Measurements from ENCODE around the gene GP2.

Gene GP2

DNA sequence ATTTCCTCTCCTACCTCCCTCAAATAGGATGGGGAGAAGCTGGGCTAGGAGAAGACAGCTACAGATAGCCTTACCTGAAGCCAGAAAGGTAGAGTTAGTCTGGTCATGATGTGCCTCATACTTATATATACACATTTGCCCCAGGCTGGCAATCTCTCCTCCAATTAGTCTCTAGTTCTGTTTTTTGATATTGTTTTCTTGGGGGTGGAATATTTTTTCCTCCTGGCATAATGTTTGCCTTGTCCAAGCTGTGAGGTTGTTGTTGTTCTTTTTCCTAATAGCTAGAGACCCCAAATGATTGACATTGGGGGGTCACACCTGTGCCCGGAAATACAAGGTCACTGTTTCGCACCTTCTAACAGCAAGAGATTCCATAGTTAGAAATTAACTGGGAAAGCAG lies 25.3 kb upstream of the GP2 start, which contains the start of gene UMOD:
TSS of gene UMOD (minus strand) at position 101 of the 400 bp plus-strand sequence. CDS start 1,978 bp downstream, outside the sequence.
- no peak for DNase-seq
- H3K36me3 ChIP-seq (ENCODE audit: control insufficient read depth in 1 of 2, insufficient read depth in 2 of 2, low read depth in 1 of 2, low read length in 2 of 2) = no peaks in the 10 kb centered on the region
- no peak within 1 kb of the TSS for H2BK5ac ChIP-seq (ENCODE audit: low read depth, low read length, poor library complexity, severe bottlenecking)
- no peak within 1 kb of the TSS for H4K8ac ChIP-seq (ENCODE audit: low read length)
- H3K14ac ChIP-seq (ENCODE audit: low read length in 2 of 2) = no peak within 1 kb of the TSS
- H2AK5ac ChIP-seq (ENCODE audit: low read length, severe bottlenecking) = no peak within 1 kb of the TSS
- H2BK15ac ChIP-seq (ENCODE audit: low read depth, poor library complexity, severe bottlenecking) = no peak within 1 kb of the TSS
- H3K9me3 ChIP-seq (ENCODE audit: control insufficient read depth, low read length) = no peaks in the 10 kb centered on the region
- no peak within 1 kb of the TSS for H3K23ac ChIP-seq (ENCODE audit: low read length in 2 of 2)
- H2BK120ac ChIP-seq (ENCODE audit: low read depth, low read length) = no peak within 1 kb of the TSS
- H3K4me1 ChIP-seq (ENCODE audit: control insufficient read depth, insufficient read depth, low read depth, low read length) = no peaks in the 10 kb centered on the region
- H3K18ac ChIP-seq (ENCODE audit: low read depth in 1 of 2, low read length in 2 of 2) = no peak within 1 kb of the TSS
- H4K91ac ChIP-seq (ENCODE audit: low read length) = no peak within 1 kb of the TSS
- H2AFZ ChIP-seq (ENCODE audit: low read depth, low read length) = no peak within 1 kb of the TSS
- H3K4me3 ChIP-seq (ENCODE audit: insufficient read depth in 1 of 2, low read depth in 1 of 2, low read length in 2 of 2) = no peak within 1 kb of the TSS
- no peaks in the 10 kb centered on the region for H3K79me1 ChIP-seq (replicated peaks; ENCODE audit: low read length, poor library complexity, severe bottlenecking)
- no peak within 1 kb of the TSS for H3K9ac ChIP-seq (ENCODE audit: low read length)
- no peak within 1 kb of the TSS for H3K27ac ChIP-seq (ENCODE audit: low read length, poor library complexity, severe bottlenecking)
- H3K27me3 ChIP-seq (ENCODE audit: control insufficient read depth in 1 of 2, insufficient read depth in 1 of 2, low read length in 2 of 2) = peaks cover 0 to 18% of the 10 kb centered on the region in 2 experiments
- 91% methylated on average over 2 of the region's 2 CpGs for whole genome bisulfite sequencing
- no peak within 1 kb of the TSS for H3K4me2 ChIP-seq (ENCODE audit: low read length, poor library complexity, severe bottlenecking)
- H2BK12ac ChIP-seq (ENCODE audit: low read length in 2 of 2) = no peak within 1 kb of the TSS
- H3K4ac ChIP-seq (ENCODE audit: low read depth in 1 of 2, low read length in 2 of 2) = no peak within 1 kb of the TSS

GRCh38 chr16:20349615-20350014 lies 22.3 kb upstream of the GP2 start:
- no peak overlapping the region for H2BK15ac ChIP-seq (ENCODE audit: low read depth, poor library complexity, severe bottlenecking)
- H2BK5ac ChIP-seq (ENCODE audit: low read depth, low read length, poor library complexity, severe bottlenecking) = no peak overlapping the region
- H4K8ac ChIP-seq (ENCODE audit: low read length) = no peak overlapping the region
- no peak overlapping the region for H2BK12ac ChIP-seq (ENCODE audit: low read length in 2 of 2)
- no peak overlapping the region for H3K23ac ChIP-seq (ENCODE audit: low read length in 2 of 2)
- H3K36me3 ChIP-seq (ENCODE audit: control insufficient read depth in 1 of 2, insufficient read depth in 2 of 2, low read depth in 1 of 2, low read length in 2 of 2) = no peaks in the 10 kb centered on the region
- H3K27ac ChIP-seq (ENCODE audit: low read length, poor library complexity, severe bottlenecking) = no peak overlapping the region
- peaks cover 0 to 11% of the 10 kb centered on the region in 2 experiments for H3K27me3 ChIP-seq (ENCODE audit: control insufficient read depth in 1 of 2, insufficient read depth in 1 of 2, low read length in 2 of 2)
- H4K91ac ChIP-seq (ENCODE audit: low read length) = no peak overlapping the region
- H3K4ac ChIP-seq (ENCODE audit: low read depth in 1 of 2, low read length in 2 of 2) = no peak overlapping the region
- H3K14ac ChIP-seq (ENCODE audit: low read length in 2 of 2) = no peak overlapping the region
- no peak for DNase-seq
- H3K4me1 ChIP-seq (ENCODE audit: control insufficient read depth, insufficient read depth, low read depth, low read length) = no peaks in the 10 kb centered on the region
- H2BK120ac ChIP-seq (ENCODE audit: low read depth, low read length) = no peak overlapping the region
- H3K4me2 ChIP-seq (ENCODE audit: low read length, poor library complexity, severe bottlenecking) = no peak overlapping the region
- H3K9ac ChIP-seq (ENCODE audit: low read length) = no peak overlapping the region
- H2AK5ac ChIP-seq (ENCODE audit: low read length, severe bottlenecking) = no peak overlapping the region
- H3K9me3 ChIP-seq (ENCODE audit: control insufficient read depth, low read length) = no peaks in the 10 kb centered on the region
- H2AFZ ChIP-seq (ENCODE audit: low read depth, low read length) = no peak overlapping the region
- no peaks in the 10 kb centered on the region for H3K79me1 ChIP-seq (replicated peaks; ENCODE audit: low read length, poor library complexity, severe bottlenecking)
- H3K4me3 ChIP-seq (ENCODE audit: insufficient read depth in 1 of 2, low read depth in 1 of 2, low read length in 2 of 2) = no peak overlapping the region
- no peak overlapping the region for H3K18ac ChIP-seq (ENCODE audit: low read depth in 1 of 2, low read length in 2 of 2)
- WGBS = 74% methylated on average over 5 of the region's 6 CpGs

GRCh38 chr16:20348365-20349185 lies 21.3 kb upstream of the GP2 start:
- DNase-seq = no peak
- Histone ChIP-seq H2BK120ac (ENCODE audit: low read depth, low read length) (no peak overlapping the region), H3K23ac (ENCODE audit: low read length in 2 of 2) (no peak overlapping the region), H3K36me3 (ENCODE audit: control insufficient read depth in 1 of 2, insufficient read depth in 2 of 2, low read depth in 1 of 2, low read length in 2 of 2) (no peaks in the 10 kb centered on the region), H4K8ac (ENCODE audit: low read length) (peak overlapping the region; percentile 37), H3K4ac (ENCODE audit: low read depth in 1 of 2, low read length in 2 of 2) (no peak overlapping the region), H3K9me3 (ENCODE audit: control insufficient read depth, low read length) (no peaks in the 10 kb centered on the region), H2BK15ac (ENCODE audit: low read depth, poor library complexity, severe bottlenecking) (no peak overlapping the region), H3K79me1 (replicated peaks; ENCODE audit: low read length, poor library complexity, severe bottlenecking) (no peaks in the 10 kb centered on the region), H3K27me3 (ENCODE audit: control insufficient read depth in 1 of 2, insufficient read depth in 1 of 2, low read length in 2 of 2) (peaks cover 0 to 11% of the 10 kb centered on the region in 2 experiments), H3K9ac (ENCODE audit: low read length) (no peak overlapping the region), H2BK5ac (ENCODE audit: low read depth, low read length, poor library complexity, severe bottlenecking) (no peak overlapping the region), H2AFZ (ENCODE audit: low read depth, low read length) (no peak overlapping the region), H4K91ac (ENCODE audit: low read length) (peak overlapping the region; percentile 22), H3K4me1 (ENCODE audit: control insufficient read depth, insufficient read depth, low read depth, low read length) (no peaks in the 10 kb centered on the region), H3K4me2 (ENCODE audit: low read length, poor library complexity, severe bottlenecking) (no peak overlapping the region), H3K14ac (ENCODE audit: low read length in 2 of 2) (no peak overlapping the region), H3K4me3 (ENCODE audit: insufficient read depth in 1 of 2, low read depth in 1 of 2, low read length in 2 of 2) (peak overlapping the region in 1 of 2 experiments; percentile 19), H2AK5ac (ENCODE audit: low read length, severe bottlenecking) (no peak overlapping the region), H2BK12ac (ENCODE audit: low read length in 2 of 2) (no peak overlapping the region), H3K27ac (ENCODE audit: low read length, poor library complexity, severe bottlenecking) (no peak overlapping the region), H3K18ac (ENCODE audit: low read depth in 1 of 2, low read length in 2 of 2) (no peak overlapping the region)
- 82% methylated on average over 77 of the region's 77 CpGs for WGBS

DNA sequence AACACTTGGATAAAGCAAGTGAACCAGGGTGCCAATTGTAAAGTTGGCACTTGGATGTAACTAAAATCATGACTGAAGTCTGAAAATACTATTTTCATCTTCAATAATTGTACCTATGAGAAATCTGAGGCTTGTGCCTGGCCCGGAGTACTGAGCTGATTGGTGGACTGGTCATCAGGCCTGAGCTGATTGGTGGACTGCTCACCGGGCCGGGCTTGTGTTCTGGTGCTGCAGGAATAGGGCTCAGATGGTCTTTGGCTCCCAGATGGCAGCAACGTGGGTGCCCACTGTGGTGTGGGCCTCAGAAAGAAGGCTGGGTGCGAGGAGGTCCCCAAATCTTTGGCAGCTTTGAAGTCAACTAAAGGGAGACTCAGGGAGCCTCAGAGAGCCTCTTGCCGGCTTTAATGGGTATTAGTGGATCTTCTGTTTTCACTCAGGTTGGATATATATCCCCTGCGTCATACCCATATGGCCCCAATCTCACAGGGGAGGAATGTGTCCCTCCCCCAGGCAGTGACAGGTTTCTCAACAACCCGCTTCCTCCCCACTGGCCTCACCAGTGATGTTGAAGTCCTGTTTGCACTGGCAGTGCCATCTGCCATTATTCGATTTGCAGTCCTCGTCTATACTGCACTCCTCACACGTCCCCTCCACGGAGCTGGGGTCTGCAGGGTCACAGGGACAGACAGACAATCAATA lies 20.5 kb upstream of the GP2 start:
- Histone ChIP-seq H3K79me1 (replicated peaks; ENCODE audit: low read length, poor library complexity, severe bottlenecking) (no peaks in the 10 kb centered on the region), H3K4me2 (ENCODE audit: low read length, poor library complexity, severe bottlenecking) (no peak overlapping the region), H2BK15ac (ENCODE audit: low read depth, poor library complexity, severe bottlenecking) (no peak overlapping the region), H3K27me3 (ENCODE audit: control insufficient read depth in 1 of 2, insufficient read depth in 1 of 2, low read length in 2 of 2) (peaks cover 0 to 8% of the 10 kb centered on the region in 2 experiments), H3K23ac (ENCODE audit: low read length in 2 of 2) (no peak overlapping the region), H4K91ac (ENCODE audit: low read length) (no peak overlapping the region), H3K4me3 (ENCODE audit: insufficient read depth in 1 of 2, low read depth in 1 of 2, low read length in 2 of 2) (no peak overlapping the region), H2AFZ (ENCODE audit: low read depth, low read length) (no peak overlapping the region), H2BK120ac (ENCODE audit: low read depth, low read length) (no peak overlapping the region), H3K9ac (ENCODE audit: low read length) (no peak overlapping the region), H2BK5ac (ENCODE audit: low read depth, low read length, poor library complexity, severe bottlenecking) (no peak overlapping the region), H3K4me1 (ENCODE audit: control insufficient read depth, insufficient read depth, low read depth, low read length) (no peaks in the 10 kb centered on the region), H3K27ac (ENCODE audit: low read length, poor library complexity, severe bottlenecking) (no peak overlapping the region), H3K4ac (ENCODE audit: low read depth in 1 of 2, low read length in 2 of 2) (no peak overlapping the region), H4K8ac (ENCODE audit: low read length) (no peak overlapping the region), H2BK12ac (ENCODE audit: low read length in 2 of 2) (no peak overlapping the region), H3K18ac (ENCODE audit: low read depth in 1 of 2, low read length in 2 of 2) (no peak overlapping the region), H3K36me3 (ENCODE audit: control insufficient read depth in 1 of 2, insufficient read depth in 2 of 2, low read depth in 1 of 2, low read length in 2 of 2) (no peaks in the 10 kb centered on the region), H3K9me3 (ENCODE audit: control insufficient read depth, low read length) (no peaks in the 10 kb centered on the region), H3K14ac (ENCODE audit: low read length in 2 of 2) (no peak overlapping the region), H2AK5ac (ENCODE audit: low read length, severe bottlenecking) (no peak overlapping the region)
- no peak for DNase-seq
- WGBS = 71% methylated on average over 12 of the region's 12 CpGs
